ENCODE measurements around the gene TMEM238. TPM values are rescaled to one million over a fixed set of nuclear protein-coding genes. Genes with fewer than 3 reads are reported as not detected.

TMEM238 gene
- total RNA-seq, 1 experiment from 2014 or later: not detected

DNA sequence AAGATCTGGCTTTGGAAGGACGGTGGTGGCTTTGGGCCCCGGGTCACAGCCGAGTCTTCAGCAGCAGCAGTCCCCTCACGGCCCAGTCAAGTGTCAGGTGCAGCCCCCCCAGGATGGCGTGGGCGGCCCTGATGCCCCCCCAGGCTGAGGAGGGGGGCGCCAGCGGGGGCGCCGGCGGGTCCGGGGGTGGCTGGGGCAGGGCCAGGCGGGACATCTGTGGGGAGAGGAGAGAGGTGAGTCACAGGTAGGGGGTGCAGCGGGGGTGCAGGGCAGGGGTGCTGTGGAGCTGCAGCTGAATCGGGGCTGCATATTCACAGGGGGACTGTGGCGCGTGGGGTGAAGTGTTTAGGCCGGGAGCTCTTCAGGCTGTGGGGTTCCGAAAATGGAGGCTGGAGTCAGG lies 18.1 kb downstream of the TMEM238 start:
- in situ Hi-C loops (cut with HindIII; ENCODE audit: low sequenced_read_pairs): no loop called here
- no peak for DNase-seq (ENCODE audit: low spot score)

DNA sequence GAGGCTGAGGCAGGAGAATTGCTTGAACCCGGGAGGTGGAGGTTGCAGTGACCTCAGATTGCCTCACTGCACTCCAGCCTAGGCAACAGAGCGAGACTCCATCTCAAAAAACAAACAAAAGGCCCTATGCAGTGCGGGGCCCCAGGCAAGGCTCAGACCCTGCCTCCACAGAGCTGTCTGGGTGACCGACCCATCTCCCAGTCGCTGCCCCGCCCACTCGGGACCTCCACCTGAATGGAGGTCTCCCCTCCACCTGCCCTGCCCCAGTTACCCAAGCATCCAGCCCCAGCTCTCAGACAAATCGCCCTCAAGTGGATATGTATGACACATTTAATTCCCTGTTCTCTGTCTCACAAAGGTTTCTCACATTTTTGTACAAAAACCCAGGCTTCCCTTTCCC lies 18.8 kb downstream of the TMEM238 start:
- in situ Hi-C loops (cut with HindIII; ENCODE audit: low sequenced_read_pairs): no loop called here
- no peak for DNase-seq (ENCODE audit: low spot score)

DNA sequence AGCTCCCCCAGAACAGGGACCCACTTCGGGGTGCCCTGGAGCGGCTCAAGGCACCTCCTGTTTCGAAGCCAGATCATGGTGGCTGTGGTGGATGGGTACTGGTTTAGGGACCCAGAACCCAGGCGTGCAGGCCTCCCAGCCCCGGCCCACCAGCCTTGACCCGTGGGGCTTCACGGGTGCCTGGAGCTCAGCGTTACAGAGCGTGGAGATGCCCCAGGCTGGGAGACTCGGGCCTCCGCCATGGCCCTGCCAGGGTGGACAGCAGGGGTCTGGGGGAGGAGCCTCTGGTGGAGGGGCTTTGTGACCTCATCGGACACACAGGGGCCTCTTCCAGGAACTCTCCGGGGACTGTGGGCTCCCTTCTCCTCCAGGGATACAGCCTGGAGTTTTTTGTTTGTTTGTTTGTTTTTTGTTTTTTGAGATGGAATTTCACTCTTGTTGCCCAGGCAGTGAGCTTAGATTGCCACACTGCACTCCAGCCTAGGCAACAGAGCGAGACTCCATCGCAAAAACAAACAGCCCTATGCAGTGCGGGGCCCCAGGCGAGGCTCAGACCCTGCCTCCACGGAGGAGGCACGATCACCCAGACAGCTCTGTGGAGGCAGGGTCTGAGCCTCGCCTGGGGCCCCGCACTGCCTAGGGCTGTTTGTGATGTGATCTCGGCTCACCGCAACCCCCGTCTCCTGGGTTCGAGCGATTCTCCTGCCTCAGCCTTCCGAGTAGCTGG lies 20.9 kb downstream of the TMEM238 start, which contains the start of gene GARIN5B:
Gene GARIN5B, minus strand, starts transcription at position 271 of the 727 bp plus-strand sequence. Its CDS starts 194 bp downstream, at position 77.
- DNase-seq (ENCODE audit: low spot score): no peak
- in situ Hi-C loops (cut with HindIII; ENCODE audit: low sequenced_read_pairs): no loop called here

- in situ Hi-C loops (cut with HindIII; ENCODE audit: low sequenced_read_pairs): no loop called here
- DNase-seq (ENCODE audit: low spot score): no peak
Observed at GRCh38 chr19:55362174-55362989, 21.7 kb downstream of the TMEM238 start.

- in situ Hi-C loops (cut with HindIII; ENCODE audit: low sequenced_read_pairs): no loop called here
- no peak for DNase-seq (ENCODE audit: low spot score)
Observed at GRCh38 chr19:55360902-55361301, 23.2 kb downstream of the TMEM238 start.

- DNase-seq (ENCODE audit: low spot score): no peak
- in situ Hi-C loops (cut with HindIII; ENCODE audit: low sequenced_read_pairs): no loop called here
Observed at GRCh38 chr19:55358943-55359908, 24.9 kb downstream of the TMEM238 start.

DNA sequence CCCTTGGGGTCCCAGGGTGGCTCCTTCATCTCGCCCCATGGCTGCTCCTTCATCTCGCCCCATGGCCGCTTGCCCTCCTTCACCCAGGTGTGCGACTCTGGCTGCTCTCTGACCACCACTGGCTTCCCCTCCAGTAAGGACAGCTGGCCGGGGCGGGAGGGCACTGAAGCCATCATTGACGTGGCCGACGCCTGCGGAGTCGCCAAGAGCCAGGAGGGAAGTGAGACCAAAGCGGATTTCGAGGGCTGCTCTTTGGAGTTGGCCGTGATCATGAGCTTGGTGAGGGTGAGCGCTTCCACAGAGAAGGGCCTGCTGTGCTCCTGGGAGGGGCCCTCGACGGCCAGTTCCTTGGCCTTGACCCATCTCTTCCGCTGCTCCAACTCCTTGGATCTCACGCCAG lies 25.6 kb downstream of the TMEM238 start:
- no peak for DNase-seq (ENCODE audit: low spot score)
- in situ Hi-C loops (cut with HindIII; ENCODE audit: low sequenced_read_pairs): no loop called here

- no peak for DNase-seq (ENCODE audit: low spot score)
- in situ Hi-C loops (cut with HindIII; ENCODE audit: low sequenced_read_pairs): no loop called here
Observed at GRCh38 chr19:55355213-55355821, 28.8 kb downstream of the TMEM238 start.

- DNase-seq (ENCODE audit: low spot score): no peak
- in situ Hi-C loops (cut with HindIII; ENCODE audit: low sequenced_read_pairs): no loop called here
Observed at GRCh38 chr19:55354698-55355212, 29.3 kb downstream of the TMEM238 start, which contains the start of gene COX6B2. Gene COX6B2 (minus strand): TSS chr19:55354719. CDS start chr19:55354521, 198 bp downstream.

- in situ Hi-C loops (cut with HindIII; ENCODE audit: low sequenced_read_pairs): no loop called here
- no peak for DNase-seq (ENCODE audit: low spot score)
Observed at GRCh38 chr19:55353803-55354697, 30.0 kb downstream of the TMEM238 start.

GRCh38 chr19:55353356-55353802 lies 30.7 kb downstream of the TMEM238 start:
- no peak for DNase-seq (ENCODE audit: low spot score)
- in situ Hi-C loops (cut with HindIII; ENCODE audit: low sequenced_read_pairs): no loop called here

- no peak for DNase-seq (ENCODE audit: low spot score)
- in situ Hi-C loops (cut with HindIII; ENCODE audit: low sequenced_read_pairs): no loop called here
Observed at GRCh38 chr19:55352549-55353145, 31.4 kb downstream of the TMEM238 start.

- DNase-seq (ENCODE audit: low spot score): no peak
- in situ Hi-C loops (cut with HindIII; ENCODE audit: low sequenced_read_pairs): no loop called here
Observed at GRCh38 chr19:55352040-55352439, 32.1 kb downstream of the TMEM238 start.

DNA sequence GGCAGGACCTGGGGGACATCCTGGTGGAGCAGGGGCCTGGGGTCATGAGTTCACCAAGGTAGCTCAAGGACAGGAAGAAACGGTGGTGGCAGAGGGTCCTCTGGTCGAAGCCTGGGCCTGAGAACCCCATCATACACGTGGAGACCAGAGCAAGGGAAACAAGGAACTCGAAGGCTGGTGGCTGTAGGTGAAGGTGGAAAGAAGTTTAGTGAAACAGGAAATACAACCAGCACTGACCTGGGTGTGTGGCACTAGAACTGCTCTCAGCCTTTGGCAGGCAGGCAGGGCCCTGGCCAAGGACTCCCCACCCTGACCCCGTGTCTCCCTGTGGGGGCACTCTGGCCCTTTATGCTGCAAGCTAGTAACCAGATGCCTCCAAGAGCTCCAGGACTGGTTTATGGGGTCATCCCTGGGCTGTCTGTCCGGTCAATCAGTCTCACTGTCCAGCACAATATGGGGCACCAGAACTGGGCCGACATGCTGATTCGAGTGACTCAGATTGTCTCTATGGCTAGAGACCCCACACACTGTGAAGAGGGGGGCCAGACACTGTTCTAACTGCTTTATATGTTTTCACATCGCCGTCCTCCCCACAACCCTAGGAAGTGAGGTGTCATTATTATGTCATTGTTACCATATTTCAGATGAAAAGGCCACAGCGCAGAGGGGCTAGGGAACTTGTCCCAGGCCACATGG lies 33.3 kb downstream of the TMEM238 start:
- DNase-seq (ENCODE audit: low spot score): no peak
- in situ Hi-C loops (cut with HindIII; ENCODE audit: low sequenced_read_pairs): no loop called here

GRCh38 chr19:55348317-55349034 lies 35.6 kb downstream of the TMEM238 start:
- in situ Hi-C loops (cut with HindIII; ENCODE audit: low sequenced_read_pairs): loop anchor here (10.0 kb wide), 1 partner anchor 174 kb away; no protein-coding TSS in a partner anchor
- DNase-seq (ENCODE audit: low spot score): peak; percentile 51

GRCh38 chr19:55347442-55348009 lies 36.6 kb downstream of the TMEM238 start:
- in situ Hi-C loops (cut with HindIII; ENCODE audit: low sequenced_read_pairs): loop anchor here (10.0 kb wide), 1 partner anchor 173 kb away; no protein-coding TSS in a partner anchor
- no peak for DNase-seq (ENCODE audit: low spot score)

Data from G401 (cell line).